Breast epithelium (tissue), 4 donors: Measurements from ENCODE around the gene FBH1. TPM values are rescaled to one million over a fixed set of nuclear protein-coding genes. Genes with fewer than 3 reads are reported as not detected.

Experiments
- DNase-seq, 2 donors: peaks; one replicate each; pipeline ENCODE4 v3.0.0-alpha.2; 2019; ENCODE audit warnings: low spot score in 2 of 2
- H3K27ac ChIP-seq, 2 donors: fragments of 200-600 bp; sonication (generic) in 1 of 2; one replicate each; pipeline ENCODE4 v1.5.1; 2016 to 2019; ENCODE audit warnings: mild to moderate bottlenecking in 1 of 2
- H3K27me3 ChIP-seq, 2 donors: fragments of 200-600 bp; sonication (generic) in 1 of 2; one replicate each; pipeline versions ENCODE4 v1.5.1 to v1.6.0; 2017 to 2019; ENCODE audit warnings: control low read depth in 1 of 2, mild to moderate bottlenecking in 1 of 2
- H3K36me3 ChIP-seq: fragments of 200-600 bp; one replicate; pipeline ENCODE4 v1.5.1; 2019
- H3K4me1 ChIP-seq, 2 donors: fragments of 200-600 bp; sonication (generic); one replicate each; pipeline ENCODE4 v1.5.1; 2016 to 2019; ENCODE audit warnings: control low read depth in 1 of 2
- H3K4me3 ChIP-seq, 3 donors: fragments of 200-600 bp; sonication (generic); 1 replicate in 2 of 3; 2 replicates in 1 of 3; pipeline ENCODE4 v1.5.1; 2016 to 2019; ENCODE audit warnings: mild to moderate bottlenecking in 3 of 3, moderate library complexity in 2 of 3
- H3K9me3 ChIP-seq, 2 donors: fragments of 200-600 bp; sonication (generic) in 1 of 2; one replicate each; pipeline ENCODE4 v1.5.1; 2016 to 2019; ENCODE audit warnings: control low read depth in 1 of 2
- CTCF ChIP-seq, 3 donors: fragments of 450-650 bp; IDR thresholded peaks; one replicate each; pipeline ENCODE4 v1.5.1; 2016 to 2017; ENCODE audit warnings: antibody characterized with exemption in 3 of 3, mild to moderate bottlenecking in 3 of 3, moderate library complexity in 3 of 3
- POLR2A ChIP-seq: fragments of 450-650 bp; IDR thresholded peaks from one replicate; pipeline ENCODE4 v1.6.1; 2016; ENCODE audit warnings: antibody characterized with exemption, mild to moderate bottlenecking, moderate library complexity
- POLR2AphosphoS5 ChIP-seq, 3 donors: sonication (generic); formaldehyde crosslinking; IDR thresholded peaks; one replicate each; pipeline ENCODE4 v1.6.1; 2017; ENCODE audit warnings: antibody characterized with exemption in 3 of 3
- intact Hi-C: fragments of 100-400 bp; cut with DNase I; formaldehyde crosslinking; loops from one replicate; pipeline ENCODE4 v1.15.1; 2023; ENCODE audit warnings: low total_unique reads
- total RNA-seq, 3 donors: library from RNA; depleted of rRNA; stranded (reverse); fragments of >200 nt; gene quantifications; one replicate each; pipeline ENCODE4 v1.1.0, GENCODE V29; 2016

FBH1 gene
- 100 to 1,000 TPM in 2 of 3 donors, 10 to 100 TPM in 1; 91.2 to 115 (median 109) TPM for total RNA-seq

- H3K27ac ChIP-seq: peak within 1 kb of the TSS; percentile 86 to 94
- peaks cover 3 to 11% of the 10 kb centered on the region in 2 donors for H3K4me1 ChIP-seq
- no peaks in the 10 kb centered on the region for H3K9me3 ChIP-seq
- H3K4me3 ChIP-seq: peak within 1 kb of the TSS; percentile 87 to 94 (median 90)
- H3K36me3 ChIP-seq: no peaks in the 10 kb centered on the region
- intact Hi-C loops: no loop called here
- H3K27me3 ChIP-seq: no peaks in the 10 kb centered on the region
- peak; percentile 97 to 98 for DNase-seq
- TF ChIP-seq CTCF (IDR thresholded peaks at IDR 0.05): no peak
- TF ChIP-seq POLR2AphosphoS5 (IDR thresholded peaks at IDR 0.05): peak; percentile 24 to 70 (median 46)
- no peak for TF ChIP-seq POLR2A
Observed at GRCh38 chr10:5889624-5890451, at the start of gene FBH1, which contains the start of gene ANKRD16. TSS of gene FBH1 (plus strand) at chr10:5890243. CDS start at chr10:5890346, 103 bp downstream. TSS of gene ANKRD16 (minus strand) at chr10:5889893. CDS start at chr10:5889354, 539 bp downstream.

GRCh38 chr10:5840314-5841307 is 49.4 kb upstream of the FBH1 start:
- intact Hi-C loops: no loop called here
- H3K27me3 ChIP-seq: no peaks in the 10 kb centered on the region
- no peak overlapping the region for H3K27ac ChIP-seq
- no peaks in the 10 kb centered on the region for H3K9me3 ChIP-seq
- DNase-seq: no peak
- H3K4me1 ChIP-seq: no peaks in the 10 kb centered on the region
- no peaks in the 10 kb centered on the region for H3K36me3 ChIP-seq
- peak overlapping the region in 2 of 3 donors; percentile 15 to 44 for H3K4me3 ChIP-seq
- TF ChIP-seq POLR2A (no peak), POLR2AphosphoS5 (IDR thresholded peaks at IDR 0.05) (no peak), CTCF (IDR thresholded peaks at IDR 0.05) (no peak)

- no peaks in the 10 kb centered on the region for H3K36me3 ChIP-seq
- no peaks in the 10 kb centered on the region for H3K4me1 ChIP-seq
- H3K9me3 ChIP-seq: no peaks in the 10 kb centered on the region
- no peak for DNase-seq
- H3K27me3 ChIP-seq: no peaks in the 10 kb centered on the region
- TF ChIP-seq POLR2AphosphoS5 (IDR thresholded peaks at IDR 0.05): no peak
- no peak overlapping the region for H3K4me3 ChIP-seq
- no peak overlapping the region for H3K27ac ChIP-seq
- intact Hi-C loops: no loop called here
Observed at GRCh38 chr10:5841965-5842364, 48.1 kb upstream of the FBH1 start.

GRCh38 chr10:5843686-5844344 is 46.2 kb upstream of the FBH1 start:
- no peak overlapping the region for H3K4me3 ChIP-seq
- intact Hi-C loops: no loop called here
- no peak for TF ChIP-seq POLR2A
- no peak for TF ChIP-seq CTCF (IDR thresholded peaks at IDR 0.05)
- TF ChIP-seq POLR2AphosphoS5 (IDR thresholded peaks at IDR 0.05): no peak
- no peaks in the 10 kb centered on the region for H3K36me3 ChIP-seq
- no peak overlapping the region for H3K27ac ChIP-seq
- no peaks in the 10 kb centered on the region for H3K27me3 ChIP-seq
- H3K9me3 ChIP-seq: no peaks in the 10 kb centered on the region
- no peak for DNase-seq
- no peaks in the 10 kb centered on the region for H3K4me1 ChIP-seq
